ENCODE data around the gene TATDN3.

DNA sequence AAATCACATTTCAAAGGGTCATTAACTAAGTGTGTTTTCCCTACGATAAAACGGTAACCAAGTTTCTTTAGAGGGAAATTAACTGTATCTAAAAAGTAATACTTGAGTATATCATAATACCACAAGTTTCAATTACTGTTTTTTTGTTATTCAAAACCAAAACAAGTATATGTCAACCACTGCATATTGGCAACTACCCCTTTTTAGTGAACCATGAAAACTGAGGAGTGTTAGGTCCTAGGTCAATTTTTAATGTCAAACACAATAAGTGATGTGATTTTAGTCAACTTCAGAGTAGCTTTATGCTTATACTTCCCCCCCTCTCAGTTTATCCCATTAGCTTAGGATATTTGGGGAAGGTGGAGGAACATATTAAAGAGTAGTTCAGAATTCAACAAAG, 10.5 kb upstream of the TATDN3 start:
- TF ChIP-seq, protein P1, sequence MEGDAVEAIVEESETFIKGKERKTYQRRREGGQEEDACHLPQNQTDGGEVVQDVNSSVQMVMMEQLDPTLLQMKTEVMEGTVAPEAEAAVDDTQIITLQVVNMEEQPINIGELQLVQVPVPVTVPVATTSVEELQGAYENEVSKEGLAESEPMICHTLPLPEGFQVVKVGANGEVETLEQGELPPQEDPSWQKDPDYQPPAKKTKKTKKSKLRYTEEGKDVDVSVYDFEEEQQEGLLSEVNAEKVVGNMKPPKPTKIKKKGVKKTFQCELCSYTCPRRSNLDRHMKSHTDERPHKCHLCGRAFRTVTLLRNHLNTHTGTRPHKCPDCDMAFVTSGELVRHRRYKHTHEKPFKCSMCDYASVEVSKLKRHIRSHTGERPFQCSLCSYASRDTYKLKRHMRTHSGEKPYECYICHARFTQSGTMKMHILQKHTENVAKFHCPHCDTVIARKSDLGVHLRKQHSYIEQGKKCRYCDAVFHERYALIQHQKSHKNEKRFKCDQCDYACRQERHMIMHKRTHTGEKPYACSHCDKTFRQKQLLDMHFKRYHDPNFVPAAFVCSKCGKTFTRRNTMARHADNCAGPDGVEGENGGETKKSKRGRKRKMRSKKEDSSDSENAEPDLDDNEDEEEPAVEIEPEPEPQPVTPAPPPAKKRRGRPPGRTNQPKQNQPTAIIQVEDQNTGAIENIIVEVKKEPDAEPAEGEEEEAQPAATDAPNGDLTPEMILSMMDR (IDR thresholded peaks at IDR 0.05; ENCODE audit: poor library complexity), result no peak
- TF ChIP-seq EZH2 (IDR thresholded peaks at IDR 0.05; ENCODE audit: borderline replicate concordance) (no peak), EZH2phosphoT487 (IDR thresholded peaks at IDR 0.05; ENCODE audit: low read depth, severe bottlenecking, unreplicated experiment) (no peak)
